GM21737 (cell line): ENCODE data around the gene LDLRAD2.
"Not testable (repeated sequence)": the region's sequence is repeated elsewhere in the genome, so short reads cannot be mapped to it uniquely, and the experiment has no call there.

ENCODE experiments used
- ATAC-seq: cut with Tn5 transposase; IDR thresholded peaks from one replicate; pipeline ENCODE4 v1.9.1; 2021; ENCODE audit warnings: mild to moderate bottlenecking, moderate library complexity; ENCODE audit not compliant: unreplicated experiment

Gene LDLRAD2, protein sequence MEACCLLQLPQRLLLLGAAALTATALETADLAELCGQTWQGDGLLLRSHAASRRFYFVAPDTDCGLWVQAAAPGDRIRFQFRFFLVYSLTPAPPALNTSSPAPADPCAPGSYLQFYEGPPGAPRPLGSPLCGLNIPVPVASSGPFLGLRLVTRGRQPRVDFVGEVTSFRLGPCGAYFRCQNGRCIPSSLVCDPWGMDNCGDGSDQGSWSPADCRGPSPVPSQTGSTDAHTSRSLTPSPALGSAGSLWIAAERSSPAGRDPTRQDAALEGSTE

DNA sequence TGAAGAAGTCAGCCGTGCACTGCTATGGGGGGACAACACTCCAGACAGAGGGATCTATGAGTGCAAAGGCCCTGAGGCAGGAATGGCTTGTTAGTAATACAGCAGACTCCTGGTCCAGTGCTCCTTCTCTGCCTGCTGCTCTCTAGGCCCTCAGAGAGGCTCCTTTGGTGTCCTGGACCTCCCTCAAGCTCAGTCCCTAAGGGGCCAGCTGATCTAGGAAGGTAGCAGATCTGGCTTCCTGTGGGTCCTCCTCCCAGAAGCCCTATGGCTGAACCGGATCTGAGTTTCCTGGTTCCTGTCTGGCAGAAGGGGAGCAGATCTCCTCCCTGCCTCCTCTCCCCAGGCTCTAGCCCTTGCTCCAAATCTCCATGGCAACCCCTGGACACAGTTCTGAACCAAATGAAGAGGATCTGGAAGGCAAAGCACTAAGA lies at the start of gene LDLRAD2:
LDLRAD2 (plus strand) TSS at position 391 of the 431 bp plus-strand sequence. CDS start 187 bp downstream, outside the sequence.
- ATAC-seq, result no peak

DNA sequence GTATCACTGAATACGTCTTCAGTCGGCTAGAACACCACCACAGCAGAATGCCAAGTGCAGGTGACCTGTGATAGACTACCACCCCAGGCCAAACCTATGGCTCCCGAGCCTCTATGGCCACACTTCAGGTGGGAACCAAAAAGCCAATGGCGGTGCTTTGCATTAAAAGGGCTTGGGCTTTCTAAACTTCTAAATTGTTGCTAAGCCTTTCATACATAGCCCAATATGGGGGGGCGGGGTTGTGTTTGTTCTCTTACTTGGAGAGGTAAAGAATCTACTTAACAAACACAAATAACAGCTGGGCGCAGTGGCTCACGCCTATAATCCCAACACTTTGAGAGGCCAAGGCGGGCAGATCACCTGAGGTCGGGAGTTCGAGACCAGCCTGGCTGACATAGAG lies 48.8 kb upstream of the LDLRAD2 start:
- no peak for ATAC-seq

DNA sequence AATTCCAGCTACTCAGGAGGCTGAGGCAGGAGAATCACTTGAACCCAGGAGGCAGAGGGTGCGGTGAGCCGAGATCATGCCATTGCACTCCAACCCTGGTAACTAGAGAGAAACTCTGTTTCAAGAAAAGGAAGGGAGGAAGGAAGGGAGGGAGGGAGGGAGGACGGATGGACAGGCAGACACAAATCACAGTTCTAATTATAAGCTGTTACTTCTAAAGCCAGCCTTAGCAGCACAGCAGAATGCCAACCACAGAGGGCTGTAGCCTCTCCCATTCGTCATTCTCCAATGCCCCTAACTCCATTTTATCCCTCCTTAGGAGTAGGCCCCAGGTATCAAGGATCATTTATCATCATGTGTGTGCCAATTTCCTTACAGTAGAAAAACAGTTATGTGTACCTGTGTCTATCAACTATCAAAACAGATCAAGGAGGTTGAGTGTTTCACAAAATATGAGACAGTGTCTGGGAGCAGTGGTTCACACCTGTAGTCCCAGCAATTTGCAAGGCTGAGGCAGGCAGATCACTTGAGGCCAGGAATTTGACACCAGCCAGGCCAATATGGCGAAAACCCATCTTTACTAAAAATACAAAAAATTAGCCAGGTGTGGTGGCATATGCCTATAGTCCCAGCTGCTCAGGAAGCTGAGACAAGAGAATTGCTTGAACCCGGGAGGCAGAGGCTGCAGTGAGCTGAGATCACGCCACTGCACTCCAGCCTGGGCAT lies 48.2 kb upstream of the LDLRAD2 start:
- ATAC-seq, result no peak

DNA sequence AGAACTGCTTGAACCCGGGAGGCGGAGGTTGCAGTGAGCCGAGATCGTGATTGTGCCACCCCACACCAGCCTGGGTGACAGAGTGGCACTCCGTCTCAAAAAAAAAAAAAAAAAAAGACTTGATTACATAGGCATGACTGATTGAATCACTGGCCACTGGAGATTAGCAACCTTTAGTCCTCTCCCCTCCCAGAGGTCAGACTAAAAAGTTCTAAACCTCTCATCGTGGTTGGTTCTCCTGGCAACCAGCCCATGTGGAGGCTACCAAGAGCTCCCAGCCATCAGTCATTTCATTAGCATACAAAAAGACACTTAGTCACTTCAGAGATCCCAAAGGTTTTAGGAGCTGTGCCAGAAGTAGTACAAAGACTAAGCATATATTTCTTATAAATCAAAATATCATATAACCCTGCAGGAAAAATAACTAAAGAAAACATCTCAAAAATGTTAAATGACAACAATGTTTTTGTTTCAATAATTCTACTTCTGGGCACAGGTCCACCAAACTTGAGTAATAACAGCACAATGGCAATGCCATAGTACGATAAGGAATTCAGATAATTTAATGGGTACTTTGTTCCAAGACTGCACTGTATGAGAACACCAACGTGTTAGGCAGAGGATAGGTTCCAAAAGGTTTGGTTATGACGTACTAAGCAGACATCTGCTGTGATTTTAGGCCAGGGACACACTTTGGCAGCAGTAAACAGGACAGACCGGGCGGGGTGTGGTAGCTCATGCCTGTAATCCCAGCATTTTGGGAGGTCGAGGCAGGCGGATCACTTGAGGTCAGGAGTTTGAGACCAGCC lies 47.2 kb upstream of the LDLRAD2 start:
- ATAC-seq, result no peak

DNA sequence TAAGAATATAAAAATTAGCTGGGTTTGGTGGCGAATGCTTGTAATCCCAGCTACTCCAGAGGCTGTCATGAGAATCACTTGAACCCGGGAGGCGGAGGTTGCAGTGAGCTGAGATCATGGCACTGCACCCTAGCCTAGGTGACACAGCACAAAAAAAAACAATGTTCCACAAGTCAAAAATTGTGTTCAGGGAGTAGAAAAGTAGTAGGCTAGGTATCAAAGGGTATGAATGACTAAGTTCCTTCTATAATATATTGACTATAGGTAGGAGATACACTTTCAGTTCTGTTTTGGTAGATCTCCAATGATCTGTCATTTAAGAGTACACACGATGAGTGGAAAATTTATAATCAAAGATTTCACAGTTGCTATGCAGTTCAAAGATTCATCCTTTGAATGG lies 45.9 kb upstream of the LDLRAD2 start:
- ATAC-seq, result no peak

DNA sequence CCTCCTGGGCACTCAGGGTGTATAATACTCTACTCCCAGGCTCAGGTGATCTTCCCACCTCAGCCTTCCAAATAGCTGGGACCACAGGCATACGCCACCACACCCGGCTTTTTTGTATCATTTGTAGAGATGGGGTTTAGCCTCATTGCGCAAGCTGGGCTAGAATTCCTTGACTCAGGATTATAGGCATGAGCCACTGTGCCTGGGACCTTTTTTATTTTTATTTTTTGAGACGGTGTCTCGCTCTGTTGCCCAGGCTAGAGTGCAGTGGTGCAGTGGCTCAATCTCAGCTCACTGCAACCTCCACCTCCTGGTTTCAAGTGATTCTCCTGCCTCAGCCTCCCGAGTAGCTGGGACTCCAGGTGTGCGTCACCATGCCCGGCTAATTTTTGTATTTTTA lies 45.0 kb upstream of the LDLRAD2 start:
- ATAC-seq, result not testable (repeated sequence)

DNA sequence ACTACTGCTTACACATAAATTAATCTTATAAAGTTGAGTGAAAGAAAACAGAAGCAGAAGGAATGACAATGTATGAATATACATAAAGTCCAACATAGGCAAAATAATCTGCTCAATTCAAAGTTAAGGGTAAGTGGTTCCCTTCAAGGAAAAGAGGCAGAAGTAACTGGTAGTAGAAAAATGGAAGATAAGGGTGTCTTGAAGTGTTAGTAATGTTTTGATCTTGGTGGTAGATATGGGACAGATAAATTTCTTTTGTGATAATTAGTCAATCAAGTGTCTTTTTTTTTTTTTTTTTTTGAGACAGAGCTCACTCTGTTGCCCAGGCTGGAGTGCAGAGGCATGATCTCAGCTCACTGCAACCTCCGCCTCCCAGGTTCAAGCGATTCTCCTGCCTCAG lies 41.9 kb upstream of the LDLRAD2 start:
- ATAC-seq, result no peak

DNA sequence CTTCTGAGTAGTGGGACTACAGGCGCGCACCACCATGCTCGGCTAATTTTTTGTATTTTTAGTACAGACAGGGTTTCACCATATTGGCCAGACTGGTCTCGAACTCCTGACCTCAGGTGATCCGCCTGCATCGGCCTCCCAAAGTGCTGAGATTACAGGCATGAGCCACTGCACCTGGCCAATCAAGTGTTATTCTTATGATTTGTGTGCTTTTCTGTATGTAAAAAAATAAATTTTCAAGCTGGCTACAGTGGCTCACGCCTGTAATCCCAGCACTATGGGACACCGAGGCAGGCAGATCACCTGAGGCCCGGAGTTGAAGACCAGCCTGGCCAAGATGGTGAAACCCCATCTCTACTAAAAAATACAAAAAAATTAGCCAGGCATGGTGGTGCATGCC lies 41.5 kb upstream of the LDLRAD2 start:
- not testable (repeated sequence) for ATAC-seq

DNA sequence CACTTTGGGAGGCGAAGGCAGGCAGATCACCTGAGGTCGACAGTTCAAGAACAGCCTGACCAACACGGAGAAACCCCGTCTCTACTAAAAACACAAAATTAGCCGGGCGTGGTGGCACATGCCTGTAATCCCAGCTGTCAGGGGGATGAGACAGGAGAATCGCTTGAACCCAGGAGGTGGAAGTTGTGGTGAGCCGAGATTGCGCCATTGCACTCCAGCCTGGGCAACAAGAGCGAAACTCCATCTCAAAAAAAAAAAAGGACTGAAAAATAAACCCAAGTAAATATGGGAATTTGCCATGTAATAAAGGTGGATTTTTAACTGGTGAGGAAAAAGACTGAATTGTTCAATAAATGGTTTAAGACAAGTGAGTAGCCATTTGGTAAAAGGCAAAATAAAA lies 40.4 kb upstream of the LDLRAD2 start:
- ATAC-seq, result not testable (repeated sequence)

DNA sequence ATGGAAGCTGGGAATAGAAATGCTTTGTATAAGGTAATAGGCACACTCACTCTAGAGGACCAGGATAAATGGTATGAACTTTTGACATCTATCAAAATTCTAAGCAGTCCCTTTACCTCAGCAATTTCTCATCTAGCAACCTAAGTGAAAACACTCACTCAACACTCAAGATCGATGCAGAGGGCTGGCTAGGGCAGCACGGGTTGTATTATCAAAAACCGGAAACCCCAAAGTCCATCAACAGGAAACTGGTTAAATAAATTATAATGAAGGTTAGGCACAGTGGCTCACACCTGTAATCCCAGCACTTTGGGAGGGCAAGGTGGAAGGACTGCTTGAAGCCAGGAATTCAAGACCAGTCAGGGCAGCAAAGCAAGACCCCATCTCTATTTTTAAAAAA lies 38.5 kb upstream of the LDLRAD2 start:
- ATAC-seq, result no peak

DNA sequence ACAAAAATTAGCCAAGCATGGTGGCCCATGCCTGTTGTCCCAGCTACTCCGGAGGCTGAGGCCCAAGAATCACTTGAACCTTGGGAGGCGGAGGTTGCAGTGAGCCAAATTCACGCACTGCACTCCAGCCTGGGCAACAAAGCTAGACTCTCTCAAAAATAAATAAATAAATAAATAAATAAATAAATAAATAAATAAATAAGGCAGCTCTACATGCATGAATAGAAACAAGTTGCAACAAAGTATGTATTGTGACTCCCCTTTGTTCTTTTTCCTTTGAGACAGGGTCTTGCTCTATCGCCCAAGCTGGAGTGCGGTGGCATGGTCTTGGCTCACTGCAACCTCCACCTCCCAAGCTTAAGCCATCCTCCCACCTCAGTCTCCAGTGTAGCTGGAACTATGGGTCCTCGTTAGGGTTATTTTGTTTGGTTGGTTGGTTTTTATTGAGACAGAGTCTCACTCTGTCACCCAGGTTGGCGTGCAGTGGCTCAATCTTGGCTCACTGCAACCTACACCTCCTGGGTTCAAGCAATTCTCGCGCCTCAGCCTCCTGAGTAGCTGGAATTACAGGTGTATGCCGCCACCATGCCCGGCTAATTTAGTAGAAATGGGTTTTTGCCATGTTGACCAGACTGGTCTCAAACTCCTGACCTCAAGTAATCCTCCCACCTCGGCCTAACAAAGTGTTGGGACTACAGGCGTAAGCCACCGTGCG lies 37.1 kb upstream of the LDLRAD2 start:
- ATAC-seq, result no peak

DNA sequence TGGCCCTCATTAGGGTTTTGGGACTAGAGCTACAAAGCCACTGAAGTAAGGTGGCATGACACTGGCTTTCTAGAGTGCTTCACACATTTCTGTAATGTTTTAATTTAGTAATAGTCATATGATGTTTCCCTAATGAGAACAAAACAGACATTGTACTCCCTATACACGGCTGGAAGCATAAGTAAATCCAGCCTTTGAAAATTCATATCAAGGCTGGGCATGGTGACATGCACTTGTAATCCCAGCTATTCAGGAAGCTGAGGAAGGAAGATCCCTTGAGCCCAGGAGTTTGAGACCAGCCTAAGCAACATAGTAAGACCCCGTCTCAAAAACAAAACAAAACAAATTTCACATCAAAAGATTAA lies 36.5 kb upstream of the LDLRAD2 start:
- no peak for ATAC-seq

DNA sequence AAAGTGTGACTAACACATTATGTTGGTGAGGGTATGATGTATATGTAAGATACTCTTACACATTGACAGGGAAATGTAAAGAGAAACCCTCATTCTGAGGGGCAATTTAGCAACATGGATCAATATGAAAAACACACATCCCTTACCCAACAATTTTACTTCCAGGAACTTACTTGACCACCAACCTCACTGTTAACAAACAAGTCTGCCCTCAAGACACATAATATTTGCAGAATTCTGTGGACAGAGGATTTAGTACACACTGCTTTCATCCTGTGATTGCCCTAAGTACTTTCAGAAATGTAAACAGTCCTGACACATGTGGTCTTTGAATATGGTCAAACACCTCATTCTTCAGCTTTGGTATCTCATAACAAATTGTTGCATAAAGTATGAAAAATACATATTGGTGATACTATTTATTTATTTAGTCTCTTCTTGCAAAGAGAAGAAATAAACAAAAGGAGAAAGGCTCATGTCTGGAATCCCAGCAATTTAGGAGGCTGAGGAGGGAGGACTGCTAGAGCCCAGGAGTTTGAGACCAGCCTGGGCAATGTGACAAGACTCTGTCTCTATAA lies 36.0 kb upstream of the LDLRAD2 start:
- no peak for ATAC-seq

DNA sequence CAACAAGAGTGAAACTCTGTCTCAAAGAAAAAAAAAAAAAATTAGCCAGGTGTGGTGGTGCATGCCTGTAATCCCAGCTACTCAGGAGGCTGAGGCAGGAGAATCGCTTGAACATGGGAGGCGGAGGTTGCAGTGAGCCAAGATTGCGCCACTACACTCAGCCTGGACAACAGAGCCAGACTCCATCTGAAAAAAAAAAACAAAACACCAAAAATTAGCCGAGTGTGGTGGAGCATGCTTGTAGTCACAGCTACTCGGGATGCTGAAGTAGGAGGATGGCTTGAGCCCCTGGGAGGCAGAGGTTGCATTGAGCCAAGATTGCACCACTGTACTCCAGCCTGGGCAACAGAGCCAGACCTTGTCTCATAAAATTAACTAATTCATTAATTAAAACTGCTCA lies 35.1 kb upstream of the LDLRAD2 start:
- not testable (repeated sequence) for ATAC-seq

DNA sequence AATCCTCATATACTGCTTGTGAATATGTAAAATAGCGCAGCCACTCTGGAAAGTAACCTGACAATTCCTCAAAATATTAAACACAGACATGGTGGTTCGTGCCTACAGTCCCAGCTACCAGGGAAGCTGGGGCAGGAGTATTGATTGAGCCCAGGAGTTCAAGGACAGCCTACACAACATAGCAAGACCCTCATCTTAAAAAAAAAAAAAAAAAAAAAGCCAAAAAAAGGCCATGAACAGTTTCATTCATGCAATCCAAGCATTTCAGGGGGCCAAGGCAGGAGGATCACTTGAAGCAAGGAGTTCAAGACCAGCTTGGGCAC lies 33.7 kb upstream of the LDLRAD2 start:
- no peak for ATAC-seq

DNA sequence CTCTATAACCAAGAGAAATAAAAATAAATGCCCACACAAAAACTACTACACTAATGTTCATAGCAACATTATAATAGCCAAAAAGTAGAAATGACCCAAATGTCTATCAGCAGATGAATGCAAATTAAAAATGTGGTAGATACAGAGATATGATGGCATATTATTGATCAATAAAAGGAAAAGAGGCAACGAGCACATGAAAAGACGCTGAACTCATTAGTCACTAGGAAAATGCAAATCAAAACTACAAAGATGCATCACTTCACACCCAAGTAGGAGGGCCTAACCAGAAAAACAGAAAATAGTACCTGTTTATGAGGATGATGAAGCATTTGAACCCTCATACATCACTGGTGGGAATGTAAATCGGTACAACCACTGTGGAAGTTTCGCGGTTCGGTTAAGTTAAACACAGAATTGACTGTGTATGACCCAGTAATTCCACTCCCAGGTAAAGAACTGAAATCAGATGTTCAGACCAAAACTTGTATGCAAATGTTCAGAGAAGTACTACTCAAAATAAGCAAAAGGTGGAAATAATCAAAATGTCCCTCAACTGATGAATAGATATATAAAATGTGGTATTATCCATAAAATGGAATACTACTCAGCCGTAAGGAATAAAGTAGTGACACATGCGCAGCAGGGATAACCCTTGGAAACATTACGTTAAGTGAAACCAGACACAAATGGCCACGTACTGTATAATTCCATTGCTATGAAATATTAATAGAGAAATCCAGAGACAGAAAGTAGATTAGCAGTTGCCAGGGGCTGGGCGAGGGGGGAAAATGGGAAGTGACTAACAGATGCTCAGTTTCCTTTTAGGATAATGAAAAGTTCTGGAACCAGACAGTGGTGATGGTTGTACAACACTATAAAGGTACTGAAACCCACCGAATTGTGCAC lies 32.2 kb upstream of the LDLRAD2 start:
- no peak for ATAC-seq

DNA sequence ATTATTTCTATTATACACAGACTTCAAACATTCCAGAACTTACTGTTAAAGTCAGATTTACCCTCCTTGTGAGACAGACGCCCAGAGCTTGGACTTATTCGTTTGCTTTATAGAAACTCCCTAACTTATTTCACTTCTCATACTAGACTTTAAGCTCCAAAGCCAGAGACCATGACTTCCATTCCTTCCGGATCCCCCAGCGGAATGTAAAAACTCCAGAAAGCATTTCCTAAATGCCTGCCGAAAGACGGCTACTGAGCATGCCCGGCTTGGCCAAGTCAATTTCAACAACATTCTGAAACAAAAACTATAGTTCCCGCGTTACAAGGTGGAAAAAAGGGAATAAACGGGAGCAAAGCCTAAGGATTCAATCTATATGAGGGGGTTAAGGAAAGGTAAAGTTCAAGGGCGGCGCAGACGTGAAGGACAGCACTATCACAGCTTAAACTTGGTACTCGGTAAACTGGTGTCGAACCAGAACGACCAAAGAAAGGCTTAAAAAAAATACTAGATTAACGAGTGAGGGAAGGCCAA lies 30.2 kb upstream of the LDLRAD2 start:
- ATAC-seq, result peak; percentile 20

DNA sequence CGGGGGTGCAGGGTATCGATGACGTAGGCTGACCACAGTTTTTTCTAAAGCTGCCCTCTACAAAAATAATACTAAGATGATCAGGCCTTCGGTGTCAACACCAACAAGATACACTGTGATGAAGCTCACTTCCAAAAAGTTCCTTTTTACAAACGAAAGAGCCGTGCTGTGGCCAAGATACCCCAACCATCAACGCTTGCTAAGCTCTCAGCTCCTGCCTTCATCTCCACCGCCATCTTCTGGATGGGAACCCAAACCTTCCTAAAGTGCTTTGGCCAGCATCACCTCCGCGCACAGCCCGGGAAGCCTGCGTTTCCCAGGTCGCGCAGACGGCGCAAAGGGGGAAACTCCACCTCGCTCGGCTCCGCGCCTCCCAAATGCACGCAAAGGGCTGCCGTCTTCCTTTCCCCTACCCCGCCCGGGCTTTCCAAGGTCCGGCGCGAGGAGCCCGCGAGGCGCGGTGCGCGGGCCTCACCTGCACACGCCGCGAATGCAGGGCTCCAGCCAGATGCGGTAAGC lies 29.7 kb upstream of the LDLRAD2 start:
- ATAC-seq, result peak; percentile 14
